HG02970 (cell line): ENCODE data around the gene ANP32D.
"Not testable (repeated sequence)": the region's sequence is repeated elsewhere in the genome, so short reads cannot be mapped to it uniquely, and the experiment has no call there.

Experiments used
- ATAC-seq: cut with Tn5 transposase; IDR thresholded peaks from one replicate; pipeline ENCODE4 v1.9.1; 2021; ENCODE audit warnings: mild to moderate bottlenecking, moderate library complexity, moderate number of reproducible peaks; ENCODE audit not compliant: unreplicated experiment, low FRiP score

The ANP32D gene

GRCh38 chr12:48489456-48489855 is 17.1 kb downstream of the ANP32D start:
- ATAC-seq: not testable (repeated sequence)

- ATAC-seq: not testable (repeated sequence)
Observed at GRCh38 chr12:48500281-48500680, 27.9 kb downstream of the ANP32D start.

GRCh38 chr12:48506836-48507235 is 34.5 kb downstream of the ANP32D start:
- ATAC-seq: not testable (repeated sequence)

- no peak for ATAC-seq
Observed at GRCh38 chr12:48508987-48509386, 36.6 kb downstream of the ANP32D start.

- no peak for ATAC-seq
Observed at GRCh38 chr12:48510111-48510510, 37.8 kb downstream of the ANP32D start.

- no peak for ATAC-seq
Observed at GRCh38 chr12:48512855-48513254, 40.5 kb downstream of the ANP32D start.

GRCh38 chr12:48514728-48515127 is 42.4 kb downstream of the ANP32D start:
- no peak for ATAC-seq

GRCh38 chr12:48520381-48520780 is 48.0 kb downstream of the ANP32D start:
- ATAC-seq: not testable (repeated sequence)
